Measurements from ENCODE around the gene CCDC51. TPM values are rescaled to one million over a fixed set of nuclear protein-coding genes. Genes with fewer than 3 reads are reported as not detected.

CCDC51 gene
- total and polyA plus RNA-seq, 2 of the 13 experiments (the other 11 are each of a cell fraction or from before 2014, with no cell fraction given): 18.1 to 29.4 TPM

- TF ChIP-seq GTF3A (CRISPR knock-in tag; conservative IDR thresholded peaks at IDR 0.05) (no peak), MEF2D (CRISPR knock-in tag; IDR thresholded peaks at IDR 0.05) (peak; percentile 58; the same call in 1 of the 2 replicates), ZNF276 (CRISPR knock-in tag; IDR thresholded peaks at IDR 0.05; ENCODE audit: low read depth) (0 out of 2 replicates have a peak, but pooled peaks have one; percentile 0), KIAA2018 (CRISPR knock-in tag; IDR thresholded peaks at IDR 0.05; ENCODE audit: borderline replicate concordance) (no peak), ZNF549 (CRISPR knock-in tag; IDR thresholded peaks at IDR 0.05) (no peak), ZNF296 (CRISPR knock-in tag; conservative IDR thresholded peaks at IDR 0.05) (peak; percentile 94), ISL2 (CRISPR knock-in tag; IDR thresholded peaks at IDR 0.05) (peak; percentile 84), ZNF790 (CRISPR knock-in tag; IDR thresholded peaks at IDR 0.05; ENCODE audit: borderline replicate concordance) (no peak), ZNF724P (CRISPR knock-in tag; IDR thresholded peaks at IDR 0.05; ENCODE audit: borderline replicate concordance) (0 out of 2 replicates have a peak, but pooled peaks have one; percentile 22), GATAD1 (CRISPR knock-in tag; IDR thresholded peaks at IDR 0.05) (peak; percentile 43)
- TF ChIP-seq, protein P1, sequence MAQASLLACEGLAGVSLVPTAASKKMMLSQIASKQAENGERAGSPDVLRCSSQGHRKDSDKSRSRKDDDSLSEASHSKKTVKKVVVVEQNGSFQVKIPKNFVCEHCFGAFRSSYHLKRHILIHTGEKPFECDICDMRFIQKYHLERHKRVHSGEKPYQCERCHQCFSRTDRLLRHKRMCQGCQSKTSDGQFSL (CRISPR knock-in tag; IDR thresholded peaks at IDR 0.05): peak; percentile 94
- TF ChIP-seq, protein P2, sequence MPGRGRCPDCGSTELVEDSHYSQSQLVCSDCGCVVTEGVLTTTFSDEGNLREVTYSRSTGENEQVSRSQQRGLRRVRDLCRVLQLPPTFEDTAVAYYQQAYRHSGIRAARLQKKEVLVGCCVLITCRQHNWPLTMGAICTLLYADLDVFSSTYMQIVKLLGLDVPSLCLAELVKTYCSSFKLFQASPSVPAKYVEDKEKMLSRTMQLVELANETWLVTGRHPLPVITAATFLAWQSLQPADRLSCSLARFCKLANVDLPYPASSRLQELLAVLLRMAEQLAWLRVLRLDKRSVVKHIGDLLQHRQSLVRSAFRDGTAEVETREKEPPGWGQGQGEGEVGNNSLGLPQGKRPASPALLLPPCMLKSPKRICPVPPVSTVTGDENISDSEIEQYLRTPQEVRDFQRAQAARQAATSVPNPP (CRISPR knock-in tag; IDR thresholded peaks at IDR 0.05): no peak
- TF ChIP-seq, protein P3, sequence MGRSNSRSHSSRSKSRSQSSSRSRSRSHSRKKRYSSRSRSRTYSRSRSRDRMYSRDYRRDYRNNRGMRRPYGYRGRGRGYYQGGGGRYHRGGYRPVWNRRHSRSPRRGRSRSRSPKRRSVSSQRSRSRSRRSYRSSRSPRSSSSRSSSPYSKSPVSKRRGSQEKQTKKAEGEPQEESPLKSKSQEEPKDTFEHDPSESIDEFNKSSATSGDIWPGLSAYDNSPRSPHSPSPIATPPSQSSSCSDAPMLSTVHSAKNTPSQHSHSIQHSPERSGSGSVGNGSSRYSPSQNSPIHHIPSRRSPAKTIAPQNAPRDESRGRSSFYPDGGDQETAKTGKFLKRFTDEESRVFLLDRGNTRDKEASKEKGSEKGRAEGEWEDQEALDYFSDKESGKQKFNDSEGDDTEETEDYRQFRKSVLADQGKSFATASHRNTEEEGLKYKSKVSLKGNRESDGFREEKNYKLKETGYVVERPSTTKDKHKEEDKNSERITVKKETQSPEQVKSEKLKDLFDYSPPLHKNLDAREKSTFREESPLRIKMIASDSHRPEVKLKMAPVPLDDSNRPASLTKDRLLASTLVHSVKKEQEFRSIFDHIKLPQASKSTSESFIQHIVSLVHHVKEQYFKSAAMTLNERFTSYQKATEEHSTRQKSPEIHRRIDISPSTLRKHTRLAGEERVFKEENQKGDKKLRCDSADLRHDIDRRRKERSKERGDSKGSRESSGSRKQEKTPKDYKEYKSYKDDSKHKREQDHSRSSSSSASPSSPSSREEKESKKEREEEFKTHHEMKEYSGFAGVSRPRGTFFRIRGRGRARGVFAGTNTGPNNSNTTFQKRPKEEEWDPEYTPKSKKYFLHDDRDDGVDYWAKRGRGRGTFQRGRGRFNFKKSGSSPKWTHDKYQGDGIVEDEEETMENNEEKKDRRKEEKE (IDR thresholded peaks at IDR 0.05): no peak
Measured at GRCh38 chr3:48431224-48432029, 8.5 kb downstream of the CCDC51 start (continued).

Measured in HepG2 (cell line).